Endothelial cell of umbilical vein (primary cell): ENCODE results near the gene KMT2C. TPM values are rescaled to one million over a fixed set of nuclear protein-coding genes. Genes with fewer than 3 reads are reported as not detected.

Experiments used
- BruUV-seq: library from RNA; stranded (reverse); fragments of 400-500 nt; replicated peaks from 2 replicates; lab custom pipeline; 2021; lab: Mats Ljungman, UMichigan
- CTCF ChIA-PET: fragments of 300-600, 350-600 bp; sonication (Branson Sonifier 250); formaldehyde crosslinking; loops from one replicate; lab custom pipeline; 2021; ENCODE audit warnings: antibody characterized with exemption, inconsistent platforms; lab: Charles Lee
- POLR2A ChIA-PET: fragments of 300-600, 350-600 bp; sonication (Branson Sonifier 250); formaldehyde crosslinking; loops from one replicate; lab custom pipeline; 2021; ENCODE audit warnings: antibody characterized with exemption, inconsistent platforms; lab: Charles Lee
- DNase-seq: peaks from one replicate; pipeline ENCODE4 v3.0.0-alpha.2; 2011; ENCODE audit warnings: low read depth, low spot score
- FAIRE-seq: peaks from 2 replicates; lab custom pipeline; 2011; peaks lifted over from hg19 to GRCh38; lab: Jason Lieb, UNC
- H2AFZ ChIP-seq: 2 replicates; pipeline ENCODE4 v1.6.0; 2012; ENCODE audit warnings: low read depth, low read length, control low read depth, inconsistent platforms
- H3K27ac ChIP-seq: 2 replicates; pipeline ENCODE4 v1.5.1; 2011; ENCODE audit warnings: low read depth, mild to moderate bottlenecking, control low read depth, low read length, moderate library complexity; ENCODE audit not compliant: insufficient read depth
- H3K27me3 ChIP-seq, 2 experiments: 2 replicates each; pipeline versions ENCODE4 v1.6.0 to v1.6.1; 2011; ENCODE audit warnings: low read length in 2 of 2, mixed read lengths in 1 of 2; ENCODE audit not compliant: control insufficient read depth in 2 of 2, insufficient read depth in 2 of 2
- H3K36me3 ChIP-seq, 2 experiments: 2 replicates in 1 of 2; 3 replicates in 1 of 2; pipeline ENCODE4 v1.5.1; 2011; ENCODE audit warnings: low read length in 2 of 2, mild to moderate bottlenecking in 1 of 2, moderate library complexity in 1 of 2; ENCODE audit not compliant: control insufficient read depth in 2 of 2, insufficient read depth in 2 of 2; ENCODE audit errors: extremely low read depth in 1 of 2
- H3K4me1 ChIP-seq: 3 replicates; pipeline ENCODE4 v1.5.1; 2011; ENCODE audit warnings: mild to moderate bottlenecking, low read length; ENCODE audit not compliant: control insufficient read depth, insufficient read depth; ENCODE audit errors: extremely low read depth
- H3K4me2 ChIP-seq: 2 replicates; pipeline ENCODE4 v1.6.1; 2011; ENCODE audit warnings: low read length, control low read depth, mixed read lengths; ENCODE audit not compliant: insufficient read depth
- H3K4me3 ChIP-seq, 3 experiments: fragments of 200-600 bp in 1 of 3; sonication (generic), shearing (Covaris generic) in 1 of 3; replicated peaks in 1 of 3; 2 replicates each; pipeline ENCODE4 v1.5.1; 2011 to 2016; ENCODE audit warnings: control low read depth in 3 of 3, low read length in 3 of 3, mild to moderate bottlenecking in 2 of 3, inconsistent platforms in 1 of 3, low read depth in 1 of 3, moderate library complexity in 1 of 3; ENCODE audit not compliant: insufficient read depth in 1 of 3
- H3K79me2 ChIP-seq: 2 replicates; pipeline ENCODE4 v1.6.0; 2012; ENCODE audit warnings: low read length, inconsistent platforms; ENCODE audit not compliant: control insufficient read depth, insufficient read depth
- H3K9ac ChIP-seq: replicated peaks from 2 replicates; pipeline ENCODE3; 2011; ENCODE audit warnings: low read length, control low read depth; ENCODE audit not compliant: insufficient read depth; ENCODE audit errors: extremely low read depth
- H3K9me1 ChIP-seq: replicated peaks from 3 replicates; pipeline ENCODE4 v1.6.0; 2011; ENCODE audit warnings: mild to moderate bottlenecking, low read length; ENCODE audit not compliant: control insufficient read depth, insufficient read depth; ENCODE audit errors: extremely low read depth
- H3K9me3 ChIP-seq: replicated peaks from 2 replicates; pipeline ENCODE4 v1.5.1; 2012; ENCODE audit warnings: low read length, inconsistent platforms; ENCODE audit not compliant: control insufficient read depth, insufficient read depth
- H4K20me1 ChIP-seq: replicated peaks from 2 replicates; pipeline ENCODE3; 2011; ENCODE audit warnings: mild to moderate bottlenecking, low read length; ENCODE audit not compliant: control insufficient read depth, insufficient read depth; ENCODE audit errors: extremely low read depth
- CTCF ChIP-seq, 2 donors: IDR thresholded peaks; 1 replicate in 1 of 2; 2 replicates in 1 of 2; pipeline ENCODE4 v1.5.1; 2011; ENCODE audit warnings: low read length in 2 of 2, mild to moderate bottlenecking in 2 of 2, moderate library complexity in 2 of 2, control low read depth in 1 of 2, inconsistent platforms in 1 of 2, low read depth in 1 of 2; ENCODE audit not compliant: insufficient read depth in 1 of 2; ENCODE audit errors: extremely low read depth in 1 of 2
- EZH2 ChIP-seq: IDR thresholded peaks from 2 replicates; pipeline ENCODE4 v1.6.1; 2012; ENCODE audit warnings: borderline replicate concordance, low read depth, mild to moderate bottlenecking, moderate library complexity, low read length, inconsistent platforms; ENCODE audit not compliant: severe bottlenecking
- FOS ChIP-seq: IDR thresholded peaks from 2 replicates; pipeline ENCODE4 v1.6.1; 2011; ENCODE audit warnings: mild to moderate bottlenecking, low read length, moderate library complexity, borderline replicate concordance; ENCODE audit not compliant: insufficient read depth
- GATA2 ChIP-seq: IDR thresholded peaks from 2 replicates; pipeline ENCODE4 v1.7.0; 2011; ENCODE audit warnings: low read depth, mild to moderate bottlenecking, moderate library complexity, mixed read lengths, low read length; ENCODE audit not compliant: insufficient read length, insufficient read depth
- JUN ChIP-seq: IDR thresholded peaks from 2 replicates; pipeline ENCODE4 v1.6.1; 2011; ENCODE audit warnings: borderline replicate concordance, low read depth; ENCODE audit not compliant: insufficient read length, insufficient read depth
- MAX ChIP-seq: IDR thresholded peaks from 2 replicates; pipeline ENCODE4 v1.6.1; 2011; ENCODE audit not compliant: insufficient read depth, insufficient read length
- MYC ChIP-seq: IDR thresholded peaks from one replicate; pipeline ENCODE4 v1.6.1; 2011; ENCODE audit warnings: mild to moderate bottlenecking, low read depth, low read length
- POLR2A ChIP-seq: IDR thresholded peaks from 2 replicates; pipeline ENCODE4 v1.6.1; 2012; ENCODE audit warnings: low read depth, mild to moderate bottlenecking, control low read depth, low read length
- POLR2AphosphoS5 ChIP-seq: IDR thresholded peaks from 2 replicates; pipeline ENCODE4 v1.6.1; 2012; ENCODE audit warnings: low read depth, mild to moderate bottlenecking, control low read depth, low read length, moderate library complexity; ENCODE audit not compliant: insufficient read depth
- dilution Hi-C: fragments of 300-500 bp; cut with MboI; formaldehyde crosslinking; loops from one replicate; pipeline ENCODE4 v1.15.0; 2019; ENCODE audit warnings: low sequenced_read_pairs; ENCODE audit not compliant: extremely low pct_ligation_motif_present
- intact Hi-C: fragments of 100-400 bp; cut with micrococcal nuclease; formaldehyde crosslinking; loops from one replicate; pipeline ENCODE4 v1.10.0; 2022
- polyA plus RNA-seq, 4 experiments: library from polyadenylated mRNA; depleted of rRNA in 3 of 4; stranded (reverse) in 3 of 4; unstranded in 1 of 4; fragments of >200 nt; gene quantifications; 2 replicates each; pipeline versions ENCODE4 v1.2.1 to v1.2.3, GENCODE V29; 2011 to 2012; ENCODE audit warnings: missing spikeins in 1 of 4
- total RNA-seq: library from RNA; stranded (reverse); gene quantifications from 2 replicates; pipeline ENCODE4 v1.2.3, GENCODE V29; 2021

KMT2C gene
- total and polyA plus RNA-seq, 2 donors (not counting 3 experiments of a cell fraction or from before 2014, with no cell fraction given): 8.0 to 53.7 TPM

GRCh38 chr7:152340161-152340560 lies 95.6 kb downstream of the KMT2C start:
- CTCF ChIA-PET: interaction anchor here (0.6 to 4.4 kb wide), 7 partner anchors 9 to 435 kb away, joined by 3 to 73 read pairs (median 3); no protein-coding TSS in a partner anchor
- BruUV-seq: no TSS peak
- POLR2A ChIA-PET: no interaction called here
- Histone ChIP-seq H3K27me3 (no peaks in the 10 kb centered on the region), H3K4me3 (no peak overlapping the region), H3K4me2 (no peak overlapping the region), H4K20me1 (peaks cover 14% of the 10 kb centered on the region), H3K9ac (no peak overlapping the region), H3K9me1 (no peaks in the 10 kb centered on the region), H2AFZ (no peak overlapping the region), H3K79me2 (peaks cover 34% of the 10 kb centered on the region), H3K36me3 (no peaks in the 10 kb centered on the region), H3K27ac (no peak overlapping the region), H3K4me1 (no peaks in the 10 kb centered on the region), H3K9me3 (no peaks in the 10 kb centered on the region)
- TF ChIP-seq MYC (no peak), POLR2A (no peak), GATA2 (no peak), CTCF (IDR thresholded peaks at IDR 0.05; ENCODE audit: extremely low read depth in 1 of 2, insufficient read depth in 1 of 2, low read depth in 1 of 2, low read length in 2 of 2) (no peak), JUN (no peak), MAX (no peak), EZH2 (no peak), FOS (no peak), POLR2AphosphoS5 (no peak)
- dilution Hi-C loops (no loop called here), intact Hi-C loops (no loop called here)
- FAIRE-seq (no peak), DNase-seq (no peak)
